HEK293 (cell line): ENCODE data around the gene ENDOU.

ENCODE experiments used
- FEZF1 ChIP-seq: fragments of 450-650 bp; formaldehyde crosslinking; IDR thresholded peaks from 2 replicates; pipeline ENCODE4 v1.5.1; 2016; ENCODE audit warnings: missing biosample characterization, missing genetic modification characterization
- GLIS2 ChIP-seq: fragments of 450-650 bp; formaldehyde crosslinking; IDR thresholded peaks from 2 replicates; pipeline ENCODE4 v1.5.1; 2016; ENCODE audit warnings: missing biosample characterization, missing genetic modification characterization
- HOXA7 ChIP-seq: sonication (generic); formaldehyde crosslinking; IDR thresholded peaks from 2 replicates; pipeline ENCODE4 v1.8.1; 2022; ENCODE audit warnings: missing genetic modification reagents, borderline replicate concordance
- KLF7 ChIP-seq: fragments of 450-650 bp; formaldehyde crosslinking; IDR thresholded peaks from 2 replicates; pipeline ENCODE4 v1.5.1; 2016; ENCODE audit warnings: missing biosample characterization, missing genetic modification characterization, borderline replicate concordance
- SETDB1 ChIP-seq: IDR thresholded peaks from one replicate; pipeline ENCODE4 v1.6.1; 2017; ENCODE audit warnings: mild to moderate bottlenecking, low read length, moderate library complexity, mixed read lengths; ENCODE audit not compliant: insufficient read length
- SP2 ChIP-seq: fragments of 450-650 bp; formaldehyde crosslinking; IDR thresholded peaks from 2 replicates; pipeline ENCODE4 v1.5.1; 2016; ENCODE audit warnings: missing biosample characterization, missing genetic modification characterization
- ZBTB21 ChIP-seq: fragments of 450-650 bp; formaldehyde crosslinking; IDR thresholded peaks from 2 replicates; pipeline ENCODE4 v1.5.1; 2017; ENCODE audit warnings: missing biosample characterization, missing genetic modification characterization
- ZFP3 ChIP-seq: fragments of 450-650 bp; formaldehyde crosslinking; IDR thresholded peaks from 2 replicates; pipeline ENCODE4 v1.5.1; 2016; ENCODE audit warnings: low read depth, missing biosample characterization, missing genetic modification characterization
- ZFP37 ChIP-seq: fragments of 450-650 bp; formaldehyde crosslinking; IDR thresholded peaks from 2 replicates; pipeline ENCODE4 v1.5.1; 2016; ENCODE audit warnings: missing biosample characterization, missing genetic modification characterization
- ZNF138 ChIP-seq: fragments of 450-650 bp; formaldehyde crosslinking; IDR thresholded peaks from 2 replicates; pipeline ENCODE4 v1.5.1; 2016; ENCODE audit warnings: missing biosample characterization, missing genetic modification characterization, borderline replicate concordance
- ZNF16 ChIP-seq: fragments of 450-650 bp; formaldehyde crosslinking; IDR thresholded peaks from 2 replicates; pipeline ENCODE4 v1.5.1; 2016; ENCODE audit warnings: low read depth, missing biosample characterization, missing genetic modification characterization
- ZNF24 ChIP-seq: fragments of 450-650 bp; formaldehyde crosslinking; IDR thresholded peaks from 2 replicates; pipeline ENCODE4 v1.5.1; 2016; ENCODE audit warnings: missing biosample characterization, missing genetic modification characterization
- ZNF248 ChIP-seq: fragments of 450-650 bp; formaldehyde crosslinking; IDR thresholded peaks from 2 replicates; pipeline ENCODE4 v1.5.1; 2017; ENCODE audit warnings: missing biosample characterization, missing genetic modification characterization
- ZNF274 ChIP-seq, 2 experiments: fragments of 200-500 bp in 1 of 2; fragments of 450-650 bp in 1 of 2; sonication (Bioruptor generic) in 1 of 2; formaldehyde crosslinking in 1 of 2; IDR thresholded peaks; 2 replicates each; pipeline versions ENCODE4 v1.5.1 to v1.6.1; 2014 to 2016; ENCODE audit warnings: borderline replicate concordance in 1 of 2, inconsistent platforms in 1 of 2, low read length in 1 of 2, missing biosample characterization in 1 of 2, missing genetic modification characterization in 1 of 2
- ZNF341 ChIP-seq: fragments of 450-650 bp; formaldehyde crosslinking; IDR thresholded peaks from 2 replicates; pipeline ENCODE4; 2016; ENCODE audit warnings: low read depth, missing biosample characterization, missing genetic modification characterization
- ZNF37A ChIP-seq: fragments of 450-650 bp; IDR thresholded peaks from 2 replicates; pipeline ENCODE4 v1.5.1; 2018; ENCODE audit warnings: missing biosample characterization, missing genetic modification characterization
- ZNF404 ChIP-seq: fragments of 450-650 bp; formaldehyde crosslinking; IDR thresholded peaks from 2 replicates; pipeline ENCODE4 v1.5.1; 2017; ENCODE audit warnings: missing biosample characterization, missing genetic modification characterization
- ZNF529 ChIP-seq: fragments of 450-650 bp; formaldehyde crosslinking; IDR thresholded peaks from 2 replicates; pipeline ENCODE4 v1.5.1; 2017; ENCODE audit warnings: missing genetic modification characterization, missing biosample characterization; ENCODE audit not compliant: insufficient replicate concordance
- ZNF558 ChIP-seq: fragments of 450-650 bp; formaldehyde crosslinking; IDR thresholded peaks from 2 replicates; pipeline ENCODE4 v1.5.1; 2016; ENCODE audit warnings: missing biosample characterization, missing genetic modification characterization
- ZNF585B ChIP-seq: fragments of 450-650 bp; formaldehyde crosslinking; IDR thresholded peaks from 2 replicates; pipeline ENCODE4 v1.5.1; 2016; ENCODE audit warnings: missing biosample characterization, missing genetic modification characterization
- ZNF677 ChIP-seq: fragments of 450-650 bp; IDR thresholded peaks from 2 replicates; pipeline ENCODE4 v1.5.0; 2018; ENCODE audit warnings: missing biosample characterization, mild to moderate bottlenecking, missing genetic modification characterization, moderate library complexity
- ZNF768 ChIP-seq: fragments of 450-650 bp; formaldehyde crosslinking; IDR thresholded peaks from 2 replicates; pipeline ENCODE4 v1.5.1; 2018; ENCODE audit warnings: missing biosample characterization, mild to moderate bottlenecking, missing genetic modification characterization
- ZNF785 ChIP-seq: fragments of 450-650 bp; formaldehyde crosslinking; IDR thresholded peaks from 2 replicates; pipeline ENCODE4 v1.5.1; 2016; ENCODE audit warnings: missing biosample characterization, missing genetic modification characterization
- ZNF843 ChIP-seq: fragments of 450-650 bp; formaldehyde crosslinking; IDR thresholded peaks from 2 replicates; pipeline ENCODE4 v1.5.1; 2016; ENCODE audit warnings: missing biosample characterization, missing genetic modification characterization
- ZXDB ChIP-seq: fragments of 450-650 bp; formaldehyde crosslinking; IDR thresholded peaks from 2 replicates; pipeline ENCODE4 v1.5.1; 2016; ENCODE audit warnings: missing biosample characterization, missing genetic modification characterization
- TF ChIP-seq, protein P1 (sequence below): fragments of 450-650 bp; formaldehyde crosslinking; IDR thresholded peaks from 2 replicates; pipeline ENCODE4 v1.5.1; 2016; ENCODE audit warnings: missing biosample characterization, missing genetic modification characterization
- TF ChIP-seq, protein P2 (sequence below): fragments of 450-650 bp; formaldehyde crosslinking; IDR thresholded peaks from 2 replicates; pipeline ENCODE4 v1.5.1; 2017; ENCODE audit warnings: missing biosample characterization, missing genetic modification characterization
- TF ChIP-seq, protein P3 (sequence below): fragments of 450-650 bp; formaldehyde crosslinking; IDR thresholded peaks from 2 replicates; pipeline ENCODE4 v1.5.1; 2016; ENCODE audit warnings: missing biosample characterization, missing genetic modification characterization
- TF ChIP-seq, protein P4 (sequence below): fragments of 450-650 bp; formaldehyde crosslinking; IDR thresholded peaks from 2 replicates; pipeline ENCODE4 v1.5.1; 2016; ENCODE audit warnings: missing biosample characterization, missing genetic modification characterization
- TF ChIP-seq, protein P5 (sequence below): fragments of 450-650 bp; formaldehyde crosslinking; IDR thresholded peaks from 2 replicates; pipeline ENCODE4; 2016; ENCODE audit warnings: missing biosample characterization, missing genetic modification characterization
- TF ChIP-seq, protein P6 (sequence below): sonication (generic); formaldehyde crosslinking; IDR thresholded peaks from 2 replicates; pipeline ENCODE4 v1.8.1; 2022; ENCODE audit warnings: mild to moderate bottlenecking, moderate library complexity, missing genetic modification reagents
- TF ChIP-seq, protein P7 (sequence below): fragments of 450-650 bp; formaldehyde crosslinking; IDR thresholded peaks from 2 replicates; pipeline ENCODE4 v1.5.1; 2016; ENCODE audit warnings: missing biosample characterization, missing genetic modification characterization

Gene ENDOU

DNA sequence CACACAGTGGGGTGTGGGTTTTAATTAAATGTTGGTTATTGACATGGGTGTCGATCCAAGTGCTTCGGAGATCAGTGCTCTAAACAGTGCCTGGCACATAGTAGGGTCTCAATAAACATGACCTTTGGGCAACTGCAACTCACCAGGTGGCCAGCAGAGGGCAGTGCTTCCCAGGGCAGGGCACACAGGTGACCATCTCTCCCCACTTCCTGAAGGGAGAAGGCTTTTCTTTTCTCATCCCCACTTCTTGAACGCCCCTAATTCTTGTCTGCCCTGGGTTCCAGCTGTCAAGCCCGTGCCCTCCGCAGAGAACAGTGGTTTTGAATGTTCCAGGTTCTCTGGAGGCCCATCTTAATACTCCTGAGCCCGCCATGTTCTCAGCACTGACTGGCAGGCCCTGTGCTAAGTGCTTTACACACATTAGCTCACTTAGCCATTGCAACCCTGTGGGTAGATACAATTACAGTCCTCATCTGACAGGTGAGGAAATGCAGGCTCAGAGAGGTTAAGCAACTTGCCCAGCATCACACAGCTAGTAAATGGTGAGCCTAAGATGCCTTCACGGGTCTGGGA, 17.0 kb upstream of the ENDOU start (continued):
- TF ChIP-seq ZNF768 (tag by site-specific recombination): peak; percentile 87
- no peak for TF ChIP-seq ZFP37 (tag by site-specific recombination)
- 0 out of 2 replicates have a peak, but pooled peaks have one; percentile 15 for TF ChIP-seq ZNF341 (tag by site-specific recombination)
- no peak for TF ChIP-seq ZNF585B (tag by site-specific recombination)
- no peak for TF ChIP-seq ZBTB21 (tag by site-specific recombination)
- TF ChIP-seq ZNF37A (tag by site-specific recombination): no peak
- TF ChIP-seq SETDB1: no peak
- TF ChIP-seq, protein P1, sequence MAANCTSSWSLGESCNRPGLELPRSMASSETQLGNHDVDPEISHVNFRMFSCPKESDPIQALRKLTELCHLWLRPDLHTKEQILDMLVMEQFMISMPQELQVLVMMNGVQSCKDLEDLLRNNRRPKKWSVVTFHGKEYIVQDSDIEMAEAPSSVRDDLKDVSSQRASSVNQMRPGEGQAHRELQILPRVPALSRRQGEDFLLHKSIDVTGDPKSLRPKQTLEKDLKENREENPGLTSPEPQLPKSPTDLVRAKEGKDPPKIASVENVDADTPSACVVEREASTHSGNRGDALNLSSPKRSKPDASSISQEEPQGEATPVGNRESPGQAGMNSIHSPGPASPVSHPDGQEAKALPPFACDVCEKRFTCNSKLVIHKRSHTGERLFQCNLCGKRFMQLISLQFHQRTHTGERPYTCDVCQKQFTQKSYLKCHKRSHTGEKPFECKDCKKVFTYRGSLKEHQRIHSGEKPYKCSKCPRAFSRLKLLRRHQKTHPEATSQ: no peak
- TF ChIP-seq, protein P2, sequence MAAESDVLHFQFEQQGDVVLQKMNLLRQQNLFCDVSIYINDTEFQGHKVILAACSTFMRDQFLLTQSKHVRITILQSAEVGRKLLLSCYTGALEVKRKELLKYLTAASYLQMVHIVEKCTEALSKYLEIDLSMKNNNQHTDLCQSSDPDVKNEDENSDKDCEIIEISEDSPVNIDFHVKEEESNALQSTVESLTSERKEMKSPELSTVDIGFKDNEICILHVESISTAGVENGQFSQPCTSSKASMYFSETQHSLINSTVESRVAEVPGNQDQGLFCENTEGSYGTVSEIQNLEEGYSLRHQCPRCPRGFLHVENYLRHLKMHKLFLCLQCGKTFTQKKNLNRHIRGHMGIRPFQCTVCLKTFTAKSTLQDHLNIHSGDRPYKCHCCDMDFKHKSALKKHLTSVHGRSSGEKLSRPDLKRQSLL (tag by site-specific recombination): no peak
- no peak for TF ChIP-seq ZNF529 (tag by site-specific recombination)
- TF ChIP-seq, protein P3, sequence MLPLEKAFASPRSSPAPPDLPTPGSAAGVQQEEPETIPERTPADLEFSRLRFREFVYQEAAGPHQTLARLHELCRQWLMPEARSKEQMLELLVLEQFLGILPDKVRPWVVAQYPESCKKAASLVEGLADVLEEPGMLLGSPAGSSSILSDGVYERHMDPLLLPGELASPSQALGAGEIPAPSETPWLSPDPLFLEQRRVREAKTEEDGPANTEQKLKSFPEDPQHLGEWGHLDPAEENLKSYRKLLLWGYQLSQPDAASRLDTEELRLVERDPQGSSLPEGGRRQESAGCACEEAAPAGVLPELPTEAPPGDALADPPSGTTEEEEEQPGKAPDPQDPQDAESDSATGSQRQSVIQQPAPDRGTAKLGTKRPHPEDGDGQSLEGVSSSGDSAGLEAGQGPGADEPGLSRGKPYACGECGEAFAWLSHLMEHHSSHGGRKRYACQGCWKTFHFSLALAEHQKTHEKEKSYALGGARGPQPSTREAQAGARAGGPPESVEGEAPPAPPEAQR (tag by site-specific recombination): no peak
- no peak for TF ChIP-seq ZNF558 (tag by site-specific recombination)
- TF ChIP-seq, protein P4, sequence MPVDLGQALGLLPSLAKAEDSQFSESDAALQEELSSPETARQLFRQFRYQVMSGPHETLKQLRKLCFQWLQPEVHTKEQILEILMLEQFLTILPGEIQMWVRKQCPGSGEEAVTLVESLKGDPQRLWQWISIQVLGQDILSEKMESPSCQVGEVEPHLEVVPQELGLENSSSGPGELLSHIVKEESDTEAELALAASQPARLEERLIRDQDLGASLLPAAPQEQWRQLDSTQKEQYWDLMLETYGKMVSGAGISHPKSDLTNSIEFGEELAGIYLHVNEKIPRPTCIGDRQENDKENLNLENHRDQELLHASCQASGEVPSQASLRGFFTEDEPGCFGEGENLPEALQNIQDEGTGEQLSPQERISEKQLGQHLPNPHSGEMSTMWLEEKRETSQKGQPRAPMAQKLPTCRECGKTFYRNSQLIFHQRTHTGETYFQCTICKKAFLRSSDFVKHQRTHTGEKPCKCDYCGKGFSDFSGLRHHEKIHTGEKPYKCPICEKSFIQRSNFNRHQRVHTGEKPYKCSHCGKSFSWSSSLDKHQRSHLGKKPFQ: no peak
- TF ChIP-seq, protein P5, sequence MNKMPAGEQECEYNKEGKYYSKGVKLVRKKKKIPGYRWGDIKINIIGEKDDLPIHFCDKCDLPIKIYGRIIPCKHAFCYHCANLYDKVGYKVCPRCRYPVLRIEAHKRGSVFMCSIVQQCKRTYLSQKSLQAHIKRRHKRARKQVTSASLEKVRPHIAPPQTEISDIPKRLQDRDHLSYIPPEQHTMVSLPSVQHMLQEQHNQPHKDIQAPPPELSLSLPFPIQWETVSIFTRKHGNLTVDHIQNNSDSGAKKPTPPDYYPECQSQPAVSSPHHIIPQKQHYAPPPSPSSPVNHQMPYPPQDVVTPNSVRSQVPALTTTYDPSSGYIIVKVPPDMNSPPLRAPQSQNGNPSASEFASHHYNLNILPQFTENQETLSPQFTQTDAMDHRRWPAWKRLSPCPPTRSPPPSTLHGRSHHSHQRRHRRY: no peak
- TF ChIP-seq ZNF248 (tag by site-specific recombination): no peak
- TF ChIP-seq, protein P6, sequence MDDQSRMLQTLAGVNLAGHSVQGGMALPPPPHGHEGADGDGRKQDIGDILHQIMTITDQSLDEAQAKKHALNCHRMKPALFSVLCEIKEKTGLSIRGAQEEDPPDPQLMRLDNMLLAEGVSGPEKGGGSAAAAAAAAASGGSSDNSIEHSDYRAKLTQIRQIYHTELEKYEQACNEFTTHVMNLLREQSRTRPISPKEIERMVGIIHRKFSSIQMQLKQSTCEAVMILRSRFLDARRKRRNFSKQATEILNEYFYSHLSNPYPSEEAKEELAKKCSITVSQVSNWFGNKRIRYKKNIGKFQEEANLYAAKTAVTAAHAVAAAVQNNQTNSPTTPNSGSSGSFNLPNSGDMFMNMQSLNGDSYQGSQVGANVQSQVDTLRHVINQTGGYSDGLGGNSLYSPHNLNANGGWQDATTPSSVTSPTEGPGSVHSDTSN (CRISPR knock-in tag): no peak
- TF ChIP-seq ZNF677 (tag by site-specific recombination): no peak
- no peak for TF ChIP-seq ZFP3 (tag by site-specific recombination)
- no peak for TF ChIP-seq SP2
- TF ChIP-seq ZNF404: no peak
- no peak for TF ChIP-seq ZNF138 (tag by site-specific recombination)
- TF ChIP-seq, protein P7, sequence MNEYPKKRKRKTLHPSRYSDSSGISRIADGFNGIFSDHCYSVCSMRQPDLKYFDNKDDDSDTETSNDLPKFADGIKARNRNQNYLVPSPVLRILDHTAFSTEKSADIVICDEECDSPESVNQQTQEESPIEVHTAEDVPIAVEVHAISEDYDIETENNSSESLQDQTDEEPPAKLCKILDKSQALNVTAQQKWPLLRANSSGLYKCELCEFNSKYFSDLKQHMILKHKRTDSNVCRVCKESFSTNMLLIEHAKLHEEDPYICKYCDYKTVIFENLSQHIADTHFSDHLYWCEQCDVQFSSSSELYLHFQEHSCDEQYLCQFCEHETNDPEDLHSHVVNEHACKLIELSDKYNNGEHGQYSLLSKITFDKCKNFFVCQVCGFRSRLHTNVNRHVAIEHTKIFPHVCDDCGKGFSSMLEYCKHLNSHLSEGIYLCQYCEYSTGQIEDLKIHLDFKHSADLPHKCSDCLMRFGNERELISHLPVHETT (tag by site-specific recombination): 0 out of 2 replicates have a peak, but pooled peaks have one; percentile 65
- TF ChIP-seq FEZF1 (tag by site-specific recombination): no peak
- TF ChIP-seq ZNF16 (tag by site-specific recombination): no peak
- no peak for TF ChIP-seq ZNF274 (IDR thresholded peaks at IDR 0.05; ENCODE audit: low read length)
- TF ChIP-seq ZNF274 (tag by site-specific recombination; IDR thresholded peaks at IDR 0.05; ENCODE audit: borderline replicate concordance): no peak
- TF ChIP-seq ZNF24 (tag by site-specific recombination): no peak
- TF ChIP-seq ZNF785 (tag by site-specific recombination): no peak
- no peak for TF ChIP-seq KLF7
- TF ChIP-seq ZXDB (tag by site-specific recombination): no peak
- no peak for TF ChIP-seq ZNF843
- no peak for TF ChIP-seq HOXA7
- no peak for TF ChIP-seq GLIS2 (tag by site-specific recombination)
